Stimulated activated CD4-positive, alpha-beta T cell treated with anti-CD3 and anti-CD28 coated beads, TNF-alpha, amount 100 ng/mL, for 24 hours (primary cell): ENCODE results near the gene PCED1B.
"Not testable (repeated sequence)": the region's sequence is repeated elsewhere in the genome, so short reads cannot be mapped to it uniquely, and the experiment has no call there.

Experiments used
- DNase-seq, 3 experiments: peaks; one replicate each; pipeline ENCODE4 v3.0.0-alpha.2; 2020; ENCODE audit warnings: low read depth in 3 of 3

PCED1B gene

DNA sequence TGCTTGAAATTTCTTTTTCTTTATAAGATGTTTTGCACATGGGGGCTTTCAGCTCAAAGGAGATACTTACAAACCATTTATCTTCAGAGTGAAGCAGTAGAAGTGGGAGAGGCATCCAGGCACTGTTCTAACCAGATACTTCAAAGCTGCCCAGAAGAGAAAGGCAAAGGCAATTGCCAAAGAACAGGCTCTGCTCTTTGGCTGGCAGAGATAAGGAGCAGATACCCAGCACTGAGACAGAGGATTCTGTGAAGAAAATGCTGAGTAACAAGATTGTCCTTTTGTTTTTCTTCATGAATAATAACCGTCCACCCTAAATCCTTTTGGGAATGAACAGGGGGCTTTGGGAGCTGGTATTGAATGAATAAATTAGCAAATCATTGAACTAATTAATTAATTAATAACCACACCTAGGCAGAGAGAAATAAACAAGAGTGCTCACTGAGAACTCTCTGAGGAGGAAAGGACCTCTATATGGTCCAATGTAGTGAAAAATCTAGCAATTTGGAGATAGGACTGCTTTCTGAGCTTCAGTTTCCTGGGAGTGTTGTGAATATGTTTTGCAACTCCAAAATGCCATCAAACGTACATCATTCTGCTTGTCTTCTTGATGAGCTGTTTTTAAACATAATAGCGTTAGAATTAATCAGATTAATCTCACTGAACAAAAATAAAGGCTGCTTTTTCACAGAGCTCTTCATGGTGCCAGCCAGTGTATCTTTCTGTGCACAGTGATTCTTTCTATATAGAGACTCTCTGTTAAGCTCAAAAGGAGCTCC lies 193.2 kb downstream of the PCED1B start:
- DNase-seq = no peak

DNA sequence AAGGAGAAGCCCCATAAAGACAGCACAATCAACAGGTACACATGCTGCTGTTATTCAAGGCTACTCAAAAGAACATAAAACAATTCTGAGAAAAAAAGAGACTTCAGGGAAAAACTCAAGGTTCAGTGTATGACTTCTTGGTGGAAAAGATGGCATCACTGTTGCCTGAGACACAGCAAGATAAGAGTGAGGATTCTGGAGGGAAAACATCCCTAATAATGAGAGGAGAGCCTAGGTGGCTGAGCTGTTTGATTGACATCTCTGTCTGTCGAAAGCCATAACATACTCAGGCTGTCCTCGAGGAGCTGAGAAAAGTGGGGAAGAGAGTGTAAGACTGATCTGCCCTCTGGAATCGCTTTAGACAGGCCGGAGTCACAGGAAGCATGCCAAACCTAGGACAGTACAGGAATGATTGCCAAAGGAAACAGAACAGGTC lies 193.8 kb downstream of the PCED1B start:
- no peak for DNase-seq

DNA sequence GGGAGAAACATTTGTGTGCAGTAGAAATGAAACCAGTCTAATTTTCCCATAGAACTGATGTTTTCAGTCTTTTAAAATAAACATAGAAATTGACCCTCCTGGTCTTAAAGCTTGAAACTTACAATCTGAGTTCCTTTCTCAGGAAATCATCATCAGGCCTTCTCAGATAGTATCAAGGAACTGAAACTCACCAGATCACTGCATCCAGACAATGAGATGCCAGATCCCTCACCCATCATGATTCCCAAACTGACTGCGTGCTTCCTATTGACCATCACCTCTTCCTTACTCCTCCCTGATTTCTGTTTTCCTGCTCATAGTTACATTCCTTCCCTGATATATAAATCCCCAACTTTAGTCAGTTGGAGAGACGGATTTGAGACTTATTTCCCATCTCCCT lies 195.3 kb downstream of the PCED1B start:
- DNase-seq = no peak

DNA sequence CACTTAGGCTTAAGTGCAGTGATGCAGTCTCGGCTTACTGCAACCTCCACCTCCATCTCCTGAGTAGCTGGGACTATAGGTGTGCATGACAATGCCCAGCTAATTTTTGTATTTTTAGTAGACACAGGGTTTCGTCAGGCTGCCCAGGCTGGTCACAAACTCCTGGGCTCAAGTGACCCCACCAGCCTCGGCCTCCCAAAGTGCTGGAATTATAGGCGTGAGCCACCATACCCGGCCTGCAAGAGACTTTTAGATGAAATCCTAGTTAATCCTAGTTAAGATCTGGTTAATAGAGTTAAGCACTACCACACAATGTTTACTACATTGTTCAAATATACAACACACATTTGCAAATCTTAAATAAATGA lies 196.8 kb downstream of the PCED1B start:
- no peak for DNase-seq

DNA sequence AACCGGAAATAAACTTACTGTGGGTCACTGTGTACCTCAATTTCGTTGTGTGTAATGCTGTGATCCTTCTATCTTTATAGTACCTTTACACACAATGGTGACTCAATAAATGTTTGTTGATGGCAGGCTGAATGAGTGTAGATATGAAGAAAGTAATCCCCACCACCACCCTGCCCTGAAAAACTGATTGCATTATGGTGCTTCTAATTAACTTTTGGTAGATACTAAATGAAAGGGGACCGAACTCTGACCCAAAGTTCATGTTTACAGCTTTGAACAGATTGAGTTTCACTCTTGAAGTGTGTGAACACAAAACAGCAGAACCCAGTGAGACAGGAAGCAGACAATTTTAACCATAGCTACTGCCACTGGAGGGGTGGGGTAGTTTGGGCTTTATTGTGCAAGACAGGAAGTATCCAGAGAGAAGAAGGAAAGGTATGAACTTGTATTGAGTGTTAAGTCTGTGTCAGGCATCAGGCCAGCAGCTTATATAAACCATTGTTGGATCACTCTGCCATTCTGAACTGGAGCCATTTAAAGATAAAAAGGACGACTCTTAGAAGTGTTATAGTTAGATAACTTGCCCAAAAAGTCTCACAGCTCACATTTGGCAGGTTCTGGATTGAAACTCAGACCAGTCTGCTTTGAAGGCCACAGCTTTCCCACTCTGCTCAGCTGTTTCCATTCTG lies 197.3 kb downstream of the PCED1B start:
- DNase-seq = peak in 1 of 3 experiments; percentile 20

DNA sequence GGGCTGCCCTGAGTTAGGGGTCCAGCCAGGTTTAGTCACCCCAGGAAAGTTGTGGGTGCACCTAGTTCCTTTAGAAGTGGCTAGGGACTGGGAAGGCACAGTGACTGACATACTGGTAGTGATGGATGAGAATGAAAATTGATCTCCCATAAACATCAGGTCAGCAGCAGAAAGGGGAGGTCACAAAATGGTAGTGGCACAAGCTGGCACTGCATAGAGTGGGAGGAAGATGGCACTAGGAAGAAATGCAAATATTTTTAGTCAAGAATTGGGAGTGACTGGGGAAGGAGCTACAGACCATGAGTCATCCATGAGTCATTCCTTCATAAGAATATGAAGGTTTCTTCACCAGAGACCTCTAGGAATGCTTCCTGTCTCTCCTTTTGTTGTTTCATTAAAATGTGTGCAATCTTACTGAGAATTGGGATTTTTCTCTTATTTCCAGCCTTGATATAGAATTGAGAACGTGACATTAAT lies 198.6 kb downstream of the PCED1B start:
- peak in 1 of 3 experiments; percentile 27 for DNase-seq

DNA sequence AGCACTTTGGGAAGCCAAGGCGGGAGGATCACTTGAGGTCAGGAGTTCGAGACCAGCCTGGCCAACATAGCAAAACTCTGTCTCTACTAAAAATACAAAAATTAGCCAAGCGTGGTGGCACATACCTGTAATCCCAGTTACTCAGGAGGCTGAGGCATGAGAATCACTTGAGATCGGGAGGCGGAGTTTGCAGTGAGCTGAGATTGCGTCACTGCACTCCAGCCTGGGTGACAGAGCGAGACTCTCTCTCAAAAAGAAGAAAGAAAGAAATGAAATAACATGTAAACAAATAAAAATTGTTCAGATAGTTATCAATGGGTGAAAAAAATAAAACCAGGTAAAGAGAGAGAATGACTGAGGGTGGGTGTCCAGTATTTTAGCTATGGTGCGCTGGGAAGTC lies 200.3 kb downstream of the PCED1B start:
- not testable (repeated sequence) for DNase-seq

DNA sequence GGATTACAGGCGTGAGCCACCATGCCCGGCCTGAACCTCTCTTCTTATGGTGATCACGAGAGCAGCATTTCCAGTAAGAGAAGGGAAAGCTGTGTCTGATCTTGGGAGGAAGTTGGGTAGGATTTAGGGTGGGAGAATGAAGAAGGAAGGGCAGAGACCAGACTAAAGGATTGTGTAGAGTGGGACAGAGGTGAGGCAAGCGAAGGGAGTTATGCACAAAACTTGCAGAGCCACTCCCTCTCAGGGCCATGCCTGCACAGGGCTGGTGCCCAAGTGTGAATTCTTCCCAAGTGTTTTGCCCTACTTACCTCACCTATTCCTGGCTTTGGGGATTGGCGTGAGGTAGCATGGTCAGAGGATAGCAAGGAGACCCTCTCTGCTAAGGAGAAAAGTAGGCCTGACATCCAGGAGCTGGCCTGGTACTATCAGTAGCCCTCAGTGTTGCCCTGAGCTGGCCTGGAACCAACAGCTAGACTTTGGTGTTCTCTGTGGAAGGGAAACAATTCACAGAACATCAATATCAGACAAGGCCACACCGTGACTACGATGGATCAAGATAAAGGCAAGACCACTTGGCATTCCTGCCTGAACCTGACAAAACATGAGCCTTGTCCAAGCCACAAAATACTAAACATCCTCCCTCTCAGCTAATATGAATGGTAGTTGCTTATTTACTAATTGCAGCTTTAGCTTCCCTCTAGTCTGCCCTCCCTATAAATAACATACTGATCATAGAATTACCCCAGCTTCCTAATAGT lies 201.3 kb downstream of the PCED1B start:
- no peak for DNase-seq

DNA sequence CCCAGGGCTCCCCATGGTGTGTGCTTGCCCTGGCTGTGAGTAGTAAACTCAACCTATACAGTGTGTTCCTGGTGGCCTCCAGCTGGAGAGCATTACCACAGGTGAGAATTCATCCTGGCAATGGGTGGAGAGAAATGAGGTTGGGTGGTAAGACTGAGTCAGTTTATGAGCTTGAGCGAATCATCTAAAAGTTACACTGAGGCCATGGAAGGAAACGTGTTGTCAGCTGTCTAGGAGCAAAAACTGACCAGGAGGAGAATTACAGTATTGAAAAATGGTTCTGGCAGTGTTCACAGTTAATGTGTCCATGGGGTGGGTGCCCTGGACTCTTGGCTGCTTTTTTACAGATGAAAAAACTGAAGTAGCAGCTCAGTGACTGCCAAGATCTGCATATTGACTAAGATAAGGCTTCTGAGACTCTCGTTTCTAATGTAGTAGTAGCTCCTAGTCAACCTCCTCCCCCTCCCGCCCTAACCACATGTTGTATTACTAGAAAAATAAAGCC lies 202.3 kb downstream of the PCED1B start:
- peak in 1 of 3 experiments; percentile 35 for DNase-seq

DNA sequence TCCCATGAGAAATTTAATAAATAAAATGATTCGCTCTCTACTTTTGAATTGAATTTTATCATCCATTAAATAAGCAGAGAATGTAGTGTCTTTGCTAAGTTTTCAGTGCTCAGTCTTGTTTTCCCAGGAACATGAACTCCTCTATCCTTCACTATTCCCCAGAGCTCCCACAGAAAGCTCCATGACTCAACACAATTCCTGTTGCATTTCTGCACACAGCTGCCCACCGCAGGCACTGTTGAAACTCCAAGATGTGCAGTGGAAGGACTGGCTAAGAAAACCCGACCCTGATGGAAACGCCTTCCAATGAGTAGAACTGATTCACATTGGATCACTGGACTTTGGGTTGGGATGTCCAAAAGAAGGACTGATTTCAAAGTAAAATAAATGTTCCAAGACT lies 202.8 kb downstream of the PCED1B start:
- no peak for DNase-seq
